GM10847 (cell line): ENCODE data around the gene PTRH1.

Experiments used
- POLR2A ChIP-seq: IDR thresholded peaks from 2 replicates; pipeline ENCODE4 v1.6.1; 2011; ENCODE audit not compliant: insufficient read length; ENCODE audit errors: extremely low read depth

Gene PTRH1

GRCh38 chr9:127697575-127697974 is 17.9 kb downstream of the PTRH1 start:
- no peak for TF ChIP-seq POLR2A

GRCh38 chr9:127694890-127695720 is 20.4 kb downstream of the PTRH1 start:
- TF ChIP-seq POLR2A = no peak

- TF ChIP-seq POLR2A = no peak
These were observed 21.8 kb downstream of the PTRH1 start for GRCh38 chr9:127693697-127694096.

- no peak for TF ChIP-seq POLR2A
These were observed 22.3 kb downstream of the PTRH1 start for GRCh38 chr9:127693143-127693542.

GRCh38 chr9:127692071-127692470 is 23.4 kb downstream of the PTRH1 start:
- TF ChIP-seq POLR2A = no peak

GRCh38 chr9:127690735-127691134 is 24.7 kb downstream of the PTRH1 start:
- TF ChIP-seq POLR2A = no peak

- no peak for TF ChIP-seq POLR2A
These were observed 26.0 kb downstream of the PTRH1 start for GRCh38 chr9:127689329-127690000.

- no peak for TF ChIP-seq POLR2A
These were observed 28.7 kb downstream of the PTRH1 start for GRCh38 chr9:127686461-127687393.

- TF ChIP-seq POLR2A = no peak
These were observed 30.9 kb downstream of the PTRH1 start for GRCh38 chr9:127684576-127684975.

GRCh38 chr9:127683723-127684122 is 31.7 kb downstream of the PTRH1 start:
- TF ChIP-seq POLR2A = no peak

- no peak for TF ChIP-seq POLR2A
These were observed 32.9 kb downstream of the PTRH1 start for GRCh38 chr9:127682351-127683136.

GRCh38 chr9:127680846-127681245 is 34.6 kb downstream of the PTRH1 start:
- no peak for TF ChIP-seq POLR2A

GRCh38 chr9:127680226-127680625 is 35.2 kb downstream of the PTRH1 start:
- TF ChIP-seq POLR2A = no peak

GRCh38 chr9:127679506-127679905 is 36.0 kb downstream of the PTRH1 start:
- TF ChIP-seq POLR2A = no peak

GRCh38 chr9:127676638-127677037 is 38.8 kb downstream of the PTRH1 start:
- TF ChIP-seq POLR2A = no peak

GRCh38 chr9:127673234-127673633 is 42.2 kb downstream of the PTRH1 start:
- no peak for TF ChIP-seq POLR2A
